Measurements from ENCODE around the gene MGST2. TPM values are rescaled to one million over a fixed set of nuclear protein-coding genes. Genes with fewer than 3 reads are reported as not detected.

MGST2 gene
- total RNA-seq, 1 donor from 2014 or later, result 42.8 TPM

GRCh38 chr4:139665079-139665689 lies 435 bp upstream of the MGST2 start:
- ATAC-seq (no peak), DNase-seq (ENCODE audit: low spot score) (no peak)
- intact Hi-C loops (cut with DNase I), result no loop called here

- intact Hi-C loops (cut with DNase I), result no loop called here
- no peak for DNase-seq (ENCODE audit: low spot score)
- ATAC-seq, result peak; percentile 79
These were observed 1.2 kb downstream of the MGST2 start for GRCh38 chr4:139666735-139667281.

- DNase-seq (ENCODE audit: low spot score) (no peak), ATAC-seq (no peak)
- intact Hi-C loops (cut with DNase I), result no loop called here
These were observed 2.4 kb downstream of the MGST2 start for GRCh38 chr4:139668036-139668435.

GRCh38 chr4:139668658-139669201 lies 3.1 kb downstream of the MGST2 start:
- intact Hi-C loops (cut with DNase I), result no loop called here

GRCh38 chr4:139669335-139669734 lies 3.7 kb downstream of the MGST2 start:
- DNase-seq (ENCODE audit: low spot score) (no peak), ATAC-seq (no peak)
- intact Hi-C loops (cut with DNase I), result no loop called here

More at GRCh38 chr4:139668658-139669201, 3.1 kb downstream of the MGST2 start:
- no peak for DNase-seq (ENCODE audit: low spot score)
- no peak for ATAC-seq

- intact Hi-C loops (cut with DNase I), result no loop called here
- DNase-seq (ENCODE audit: low spot score) (no peak), ATAC-seq (no peak)
These were observed 4.3 kb downstream of the MGST2 start for GRCh38 chr4:139669890-139670289.

- intact Hi-C loops (cut with DNase I), result no loop called here
- ATAC-seq, result no peak
- DNase-seq (ENCODE audit: low spot score), result no peak
These were observed 5.2 kb downstream of the MGST2 start for GRCh38 chr4:139670775-139671174.

- intact Hi-C loops (cut with DNase I), result no loop called here
- ATAC-seq (no peak), DNase-seq (ENCODE audit: low spot score) (no peak)
These were observed 6.6 kb downstream of the MGST2 start for GRCh38 chr4:139672215-139672614.

GRCh38 chr4:139672732-139673131 lies 7.1 kb downstream of the MGST2 start:
- intact Hi-C loops (cut with DNase I), result no loop called here
- ATAC-seq, result no peak
- DNase-seq (ENCODE audit: low spot score), result no peak

- DNase-seq (ENCODE audit: low spot score), result no peak
- ATAC-seq, result peak; percentile 81
- intact Hi-C loops (cut with DNase I), result no loop called here
These were observed 9.4 kb downstream of the MGST2 start for GRCh38 chr4:139674875-139675550.

- ATAC-seq, result no peak
- no peak for DNase-seq (ENCODE audit: low spot score)
- intact Hi-C loops (cut with DNase I), result no loop called here
These were observed 10.0 kb downstream of the MGST2 start for GRCh38 chr4:139675651-139676050.

- intact Hi-C loops (cut with DNase I), result no loop called here
- DNase-seq (ENCODE audit: low spot score), result no peak
- ATAC-seq, result no peak
These were observed 10.7 kb downstream of the MGST2 start for GRCh38 chr4:139676365-139676764.

GRCh38 chr4:139676913-139677585 lies 11.4 kb downstream of the MGST2 start:
- no peak for ATAC-seq
- no peak for DNase-seq (ENCODE audit: low spot score)
- intact Hi-C loops (cut with DNase I), result no loop called here

GRCh38 chr4:139682309-139682708 lies 16.7 kb downstream of the MGST2 start:
- intact Hi-C loops (cut with DNase I), result no loop called here
- no peak for DNase-seq (ENCODE audit: low spot score)
- no peak for ATAC-seq

GRCh38 chr4:139682741-139683151 lies 17.1 kb downstream of the MGST2 start:
- DNase-seq (ENCODE audit: low spot score) (no peak), ATAC-seq (no peak)
- intact Hi-C loops (cut with DNase I), result no loop called here

GRCh38 chr4:139684351-139684750 lies 18.7 kb downstream of the MGST2 start:
- intact Hi-C loops (cut with DNase I), result no loop called here
- no peak for ATAC-seq

GRCh38 chr4:139685180-139685579 lies 19.6 kb downstream of the MGST2 start:
- ATAC-seq (no peak), DNase-seq (ENCODE audit: low spot score) (no peak)
- intact Hi-C loops (cut with DNase I), result no loop called here

More at GRCh38 chr4:139684351-139684750, 18.7 kb downstream of the MGST2 start:
- DNase-seq (ENCODE audit: low spot score), result no peak

- no peak for ATAC-seq
- intact Hi-C loops (cut with DNase I), result no loop called here
- no peak for DNase-seq (ENCODE audit: low spot score)
These were observed 20.5 kb downstream of the MGST2 start for GRCh38 chr4:139686130-139686529.

GRCh38 chr4:139686988-139687387 lies 21.4 kb downstream of the MGST2 start:
- ATAC-seq (no peak), DNase-seq (ENCODE audit: low spot score) (no peak)
- intact Hi-C loops (cut with DNase I), result no loop called here

Measured in sciatic nerve (tissue), 2 donors.